ENCODE measurements around the gene ERBB4.

Gene ERBB4

DNA sequence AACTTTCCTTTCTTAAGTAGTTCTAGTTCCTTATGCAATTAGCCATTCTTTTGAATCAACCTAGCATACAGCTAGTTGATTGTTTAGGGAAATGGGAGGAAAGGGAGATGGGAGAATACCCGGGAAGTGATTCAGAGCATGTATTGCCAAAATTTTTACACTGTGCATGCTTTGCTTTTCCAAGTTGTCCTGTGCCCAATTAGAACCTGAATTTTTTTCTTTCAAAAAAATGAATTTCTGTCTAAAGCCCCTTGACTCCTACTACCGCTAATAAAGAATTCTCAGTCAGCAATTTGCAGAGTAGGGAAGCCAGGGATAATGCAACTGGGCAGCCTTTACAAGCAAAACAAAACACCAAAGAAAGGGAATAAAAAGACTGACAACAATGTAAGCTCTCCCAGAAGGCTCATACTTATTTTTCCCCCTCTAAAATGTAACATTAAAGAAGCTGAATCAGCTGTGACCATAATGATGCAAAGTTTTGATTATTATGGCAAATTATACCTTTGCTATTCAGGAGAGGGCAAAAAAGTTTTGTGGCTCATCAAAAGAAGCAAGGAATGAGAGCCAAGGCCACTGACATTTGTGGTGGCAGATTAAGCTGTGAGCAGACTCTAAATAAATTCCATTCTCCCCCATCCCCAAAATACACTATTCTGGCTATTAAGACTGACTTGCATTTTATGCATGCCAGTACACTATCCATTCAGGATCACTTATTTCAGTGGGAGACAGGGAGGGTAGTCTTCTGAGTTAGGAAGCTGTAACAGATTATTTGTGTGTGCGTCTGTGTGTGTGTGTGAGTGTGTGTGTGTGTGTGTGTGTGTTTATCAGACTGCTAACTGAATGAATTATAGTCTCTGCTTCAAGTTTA, 174.3 kb downstream of the ERBB4 start:
- DNase-seq (ENCODE audit: low read depth), result peak; percentile 49
- TF ChIP-seq, protein P1, sequence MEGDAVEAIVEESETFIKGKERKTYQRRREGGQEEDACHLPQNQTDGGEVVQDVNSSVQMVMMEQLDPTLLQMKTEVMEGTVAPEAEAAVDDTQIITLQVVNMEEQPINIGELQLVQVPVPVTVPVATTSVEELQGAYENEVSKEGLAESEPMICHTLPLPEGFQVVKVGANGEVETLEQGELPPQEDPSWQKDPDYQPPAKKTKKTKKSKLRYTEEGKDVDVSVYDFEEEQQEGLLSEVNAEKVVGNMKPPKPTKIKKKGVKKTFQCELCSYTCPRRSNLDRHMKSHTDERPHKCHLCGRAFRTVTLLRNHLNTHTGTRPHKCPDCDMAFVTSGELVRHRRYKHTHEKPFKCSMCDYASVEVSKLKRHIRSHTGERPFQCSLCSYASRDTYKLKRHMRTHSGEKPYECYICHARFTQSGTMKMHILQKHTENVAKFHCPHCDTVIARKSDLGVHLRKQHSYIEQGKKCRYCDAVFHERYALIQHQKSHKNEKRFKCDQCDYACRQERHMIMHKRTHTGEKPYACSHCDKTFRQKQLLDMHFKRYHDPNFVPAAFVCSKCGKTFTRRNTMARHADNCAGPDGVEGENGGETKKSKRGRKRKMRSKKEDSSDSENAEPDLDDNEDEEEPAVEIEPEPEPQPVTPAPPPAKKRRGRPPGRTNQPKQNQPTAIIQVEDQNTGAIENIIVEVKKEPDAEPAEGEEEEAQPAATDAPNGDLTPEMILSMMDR (conservative IDR thresholded peaks at IDR 0.05; ENCODE audit: control insufficient read depth, insufficient read depth, low read depth, low read length), result no peak

GRCh38 chr2:212361174-212361756, 177.3 kb downstream of the ERBB4 start:
- no peak for DNase-seq (ENCODE audit: low read depth)
- H3K4me3 ChIP-seq (ENCODE audit: control insufficient read depth, low read depth, low read length), result no peak overlapping the region
- TF ChIP-seq, protein P1 (conservative IDR thresholded peaks at IDR 0.05; ENCODE audit: control insufficient read depth, insufficient read depth, low read depth, low read length), result no peak

More for the DNA sequence above, 174.3 kb downstream of the ERBB4 start:
- no peak overlapping the region for H3K4me3 ChIP-seq (ENCODE audit: control insufficient read depth, low read depth, low read length)

- TF ChIP-seq, protein P1 (conservative IDR thresholded peaks at IDR 0.05; ENCODE audit: control insufficient read depth, insufficient read depth, low read depth, low read length), result no peak
- no peak for DNase-seq (ENCODE audit: low read depth)
- no peak overlapping the region for H3K4me3 ChIP-seq (ENCODE audit: control insufficient read depth, low read depth, low read length)
Measured at GRCh38 chr2:212360068-212360460, 178.5 kb downstream of the ERBB4 start.

GRCh38 chr2:212359425-212360067, 179.1 kb downstream of the ERBB4 start:
- H3K4me3 ChIP-seq (ENCODE audit: control insufficient read depth, low read depth, low read length), result no peak overlapping the region
- DNase-seq (ENCODE audit: low read depth), result no peak
- TF ChIP-seq, protein P1 (conservative IDR thresholded peaks at IDR 0.05; ENCODE audit: control insufficient read depth, insufficient read depth, low read depth, low read length), result no peak

- no peak overlapping the region for H3K4me3 ChIP-seq (ENCODE audit: control insufficient read depth, low read depth, low read length)
- TF ChIP-seq, protein P1 (conservative IDR thresholded peaks at IDR 0.05; ENCODE audit: control insufficient read depth, insufficient read depth, low read depth, low read length), result no peak
- DNase-seq (ENCODE audit: low read depth), result no peak
Measured at GRCh38 chr2:212357606-212358005, 181.0 kb downstream of the ERBB4 start.

DNA sequence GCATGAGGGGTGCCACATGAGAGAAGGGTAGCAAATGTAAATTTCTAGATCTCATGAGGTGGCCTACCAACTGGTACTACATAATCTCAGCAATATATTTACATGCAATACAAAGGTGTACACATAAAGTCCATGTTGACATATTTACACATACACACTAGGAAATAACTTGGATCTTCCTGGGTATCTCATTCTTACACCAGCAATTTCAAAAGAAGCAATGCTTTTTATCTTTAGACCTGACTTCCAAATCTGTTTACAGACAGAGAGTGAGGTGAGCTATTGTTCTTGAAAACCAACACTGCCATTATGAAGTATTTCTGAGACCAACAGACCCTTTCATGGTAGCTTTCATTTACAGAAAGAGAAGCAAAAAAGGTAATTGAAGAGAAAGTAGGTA, 184.2 kb downstream of the ERBB4 start:
- no peak overlapping the region for H3K4me3 ChIP-seq (ENCODE audit: control insufficient read depth, low read depth, low read length)
- TF ChIP-seq, protein P1 (conservative IDR thresholded peaks at IDR 0.05; ENCODE audit: control insufficient read depth, insufficient read depth, low read depth, low read length), result no peak
- no peak for DNase-seq (ENCODE audit: low read depth)
